Upper lobe of right lung (tissue), 1 donor: ENCODE results near the gene CNTNAP5. TPM values are rescaled to one million over a fixed set of nuclear protein-coding genes. Genes with fewer than 3 reads are reported as not detected.

ENCODE experiments used
- ATAC-seq: fragments of 200-7000 bp; cut with Tn5 transposase; one replicate; pipeline ENCODE4 v1.9.1; 2020; ENCODE audit warnings: mild to moderate bottlenecking, moderate library complexity
- DNase-seq: peaks from one replicate; pipeline ENCODE4 v3.0.0-alpha.2; 2020
- H3K27ac ChIP-seq: fragments of 200-600 bp; one replicate; pipeline ENCODE4 v1.8.0; 2022
- H3K27me3 ChIP-seq: fragments of 200-600 bp; one replicate; pipeline ENCODE4 v1.8.0; 2022; ENCODE audit warnings: mild to moderate bottlenecking
- H3K36me3 ChIP-seq: fragments of 200-600 bp; one replicate; pipeline ENCODE4 v1.8.0; 2022
- H3K4me1 ChIP-seq: fragments of 200-600 bp; one replicate; pipeline ENCODE4 v1.8.0; 2022
- H3K4me3 ChIP-seq: fragments of 200-600 bp; one replicate; pipeline ENCODE4 v1.8.0; 2022; ENCODE audit warnings: mild to moderate bottlenecking
- H3K9me3 ChIP-seq: fragments of 200-600 bp; one replicate; pipeline ENCODE4 v1.8.0; 2022
- CTCF ChIP-seq: fragments of 200-600 bp; IDR thresholded peaks from one replicate; pipeline ENCODE4 v1.8.0; 2022; ENCODE audit warnings: antibody characterized with exemption
- intact Hi-C: fragments of 100-400 bp; cut with DNase I; formaldehyde crosslinking; loops from one replicate; pipeline ENCODE4 v1.11.0; 2022
- total RNA-seq: library from RNA; stranded (reverse); fragmentation: NEBNext Ultra II Directional; extraction: Animal tissue kit (Norgen Biotek cat#: 25700); gene quantifications from one replicate; pipeline ENCODE4 v1.2.1, GENCODE V29; 2021
- donor health status: DM: no; HTN: yes; CAD: no; lungs with severe emphysema.

The CNTNAP5 gene
- total RNA-seq, 1 donor from 2014 or later, result not detected

GRCh38 chr2:124104914-124105313 lies 79.8 kb downstream of the CNTNAP5 start:
- H3K27ac ChIP-seq, result no peak overlapping the region
- H3K4me3 ChIP-seq, result no peak overlapping the region
- H3K27me3 ChIP-seq, result no peaks in the 10 kb centered on the region
- no peak for TF ChIP-seq CTCF
- intact Hi-C loops, result no loop called here
- H3K9me3 ChIP-seq, result no peaks in the 10 kb centered on the region
- no peak for DNase-seq
- no peak for ATAC-seq
- H3K4me1 ChIP-seq, result no peaks in the 10 kb centered on the region
- H3K36me3 ChIP-seq, result no peaks in the 10 kb centered on the region

- H3K4me3 ChIP-seq, result no peak overlapping the region
- ATAC-seq (no peak), DNase-seq (no peak)
- intact Hi-C loops, result no loop called here
- TF ChIP-seq CTCF, result no peak
- H3K4me1 ChIP-seq, result no peaks in the 10 kb centered on the region
- no peak overlapping the region for H3K27ac ChIP-seq
- no peaks in the 10 kb centered on the region for H3K9me3 ChIP-seq
- H3K27me3 ChIP-seq, result no peaks in the 10 kb centered on the region
- H3K36me3 ChIP-seq, result no peaks in the 10 kb centered on the region
Measured at GRCh38 chr2:124112206-124112605, 87.1 kb downstream of the CNTNAP5 start.

- no peaks in the 10 kb centered on the region for H3K9me3 ChIP-seq
- no peaks in the 10 kb centered on the region for H3K27me3 ChIP-seq
- no peak overlapping the region for H3K4me3 ChIP-seq
- H3K4me1 ChIP-seq, result no peaks in the 10 kb centered on the region
- H3K36me3 ChIP-seq, result no peaks in the 10 kb centered on the region
- no peak overlapping the region for H3K27ac ChIP-seq
- ATAC-seq, result no peak
- no peak for DNase-seq
- intact Hi-C loops, result no loop called here
- TF ChIP-seq CTCF, result no peak
Measured at GRCh38 chr2:124112966-124113365, 87.9 kb downstream of the CNTNAP5 start.

- H3K9me3 ChIP-seq, result no peaks in the 10 kb centered on the region
Measured at GRCh38 chr2:124120246-124120645, 95.2 kb downstream of the CNTNAP5 start.

GRCh38 chr2:124121106-124121505 lies 96.0 kb downstream of the CNTNAP5 start:
- no peaks in the 10 kb centered on the region for H3K36me3 ChIP-seq
- H3K27me3 ChIP-seq, result no peaks in the 10 kb centered on the region
- H3K4me3 ChIP-seq, result no peak overlapping the region
- H3K9me3 ChIP-seq, result no peaks in the 10 kb centered on the region
- intact Hi-C loops, result no loop called here
- no peaks in the 10 kb centered on the region for H3K4me1 ChIP-seq
- DNase-seq, result no peak
- no peak for ATAC-seq
- TF ChIP-seq CTCF, result no peak
- H3K27ac ChIP-seq, result no peak overlapping the region

More at GRCh38 chr2:124120246-124120645, 95.2 kb downstream of the CNTNAP5 start:
- Histone ChIP-seq H3K36me3 (no peaks in the 10 kb centered on the region), H3K4me3 (no peak overlapping the region), H3K27me3 (no peaks in the 10 kb centered on the region), H3K4me1 (no peaks in the 10 kb centered on the region), H3K27ac (no peak overlapping the region)
- TF ChIP-seq CTCF, result no peak
- ATAC-seq (no peak), DNase-seq (no peak)
- intact Hi-C loops, result no loop called here

GRCh38 chr2:124121760-124122275 lies 96.7 kb downstream of the CNTNAP5 start:
- no peak overlapping the region for H3K4me3 ChIP-seq
- no peak overlapping the region for H3K27ac ChIP-seq
- ATAC-seq (no peak), DNase-seq (no peak)
- TF ChIP-seq CTCF, result no peak
- H3K4me1 ChIP-seq, result no peaks in the 10 kb centered on the region
- H3K27me3 ChIP-seq, result no peaks in the 10 kb centered on the region
- intact Hi-C loops, result no loop called here
- no peaks in the 10 kb centered on the region for H3K9me3 ChIP-seq
- no peaks in the 10 kb centered on the region for H3K36me3 ChIP-seq
